GM12891 (cell line): ENCODE measurements around the gene SERPINI1.

ENCODE experiments used
- PAX5 ChIP-seq: IDR thresholded peaks from 2 replicates; pipeline ENCODE4 v1.6.1; 2011; ENCODE audit warnings: low read length, moderate library complexity, mild to moderate bottlenecking; ENCODE audit not compliant: insufficient read depth, severe bottlenecking
- POLR2A ChIP-seq: IDR thresholded peaks from 2 replicates; pipeline ENCODE4 v1.6.1; 2011; ENCODE audit warnings: low read depth, low read length, control low read depth
- POLR2AphosphoS5 ChIP-seq: IDR thresholded peaks from 2 replicates; pipeline ENCODE4 v1.6.1; 2011; ENCODE audit warnings: low read depth, low read length, control low read depth

DNA sequence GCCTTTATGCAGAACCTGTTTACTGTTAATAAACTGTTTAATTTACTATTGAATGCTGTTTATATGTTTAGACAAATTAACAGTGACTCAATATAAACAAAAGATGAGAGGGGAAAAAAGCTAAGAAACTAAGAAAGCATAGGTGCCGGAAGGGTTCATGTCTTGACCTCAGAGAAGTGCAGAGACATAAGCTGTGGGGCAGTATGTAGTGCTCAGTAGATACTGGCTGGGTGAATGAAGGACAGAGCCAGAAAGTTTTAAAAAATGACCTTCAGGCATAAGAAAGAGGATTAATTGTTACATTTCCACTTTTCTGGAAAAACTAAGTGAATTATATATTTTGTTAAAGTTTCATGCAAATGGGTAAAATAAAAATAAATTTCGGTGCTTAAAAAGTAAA is 14.2 kb downstream of the SERPINI1 start:
- TF ChIP-seq POLR2A (no peak), PAX5 (no peak), POLR2AphosphoS5 (no peak)
